ENCODE data around the gene CRACR2A. TPM values are rescaled to one million over a fixed set of nuclear protein-coding genes. Genes with fewer than 3 reads are reported as not detected.

CRACR2A gene
- total RNA-seq, 4 donors from 2014 or later = 2.2 to 11.8 (median 5.0) TPM

DNA sequence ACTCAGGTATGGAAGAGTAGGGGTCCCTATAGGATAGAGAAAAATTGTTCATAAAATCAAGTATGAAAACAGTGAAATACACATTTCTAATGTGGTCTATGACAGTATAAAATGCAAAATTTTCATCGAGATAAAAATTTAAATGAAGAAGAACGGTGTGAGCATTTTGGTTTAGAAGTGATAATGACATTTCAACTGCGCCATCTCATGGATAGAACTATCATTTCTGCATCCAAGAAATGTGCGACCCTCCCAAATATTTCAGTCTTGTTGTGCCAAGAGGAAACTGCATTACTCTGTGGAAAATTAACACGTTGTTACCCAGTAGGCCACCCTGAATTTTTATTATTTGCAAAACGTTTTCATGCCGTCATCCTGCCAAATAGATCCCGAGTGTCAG, 108.8 kb downstream of the CRACR2A start:
- TF ChIP-seq, protein P1, sequence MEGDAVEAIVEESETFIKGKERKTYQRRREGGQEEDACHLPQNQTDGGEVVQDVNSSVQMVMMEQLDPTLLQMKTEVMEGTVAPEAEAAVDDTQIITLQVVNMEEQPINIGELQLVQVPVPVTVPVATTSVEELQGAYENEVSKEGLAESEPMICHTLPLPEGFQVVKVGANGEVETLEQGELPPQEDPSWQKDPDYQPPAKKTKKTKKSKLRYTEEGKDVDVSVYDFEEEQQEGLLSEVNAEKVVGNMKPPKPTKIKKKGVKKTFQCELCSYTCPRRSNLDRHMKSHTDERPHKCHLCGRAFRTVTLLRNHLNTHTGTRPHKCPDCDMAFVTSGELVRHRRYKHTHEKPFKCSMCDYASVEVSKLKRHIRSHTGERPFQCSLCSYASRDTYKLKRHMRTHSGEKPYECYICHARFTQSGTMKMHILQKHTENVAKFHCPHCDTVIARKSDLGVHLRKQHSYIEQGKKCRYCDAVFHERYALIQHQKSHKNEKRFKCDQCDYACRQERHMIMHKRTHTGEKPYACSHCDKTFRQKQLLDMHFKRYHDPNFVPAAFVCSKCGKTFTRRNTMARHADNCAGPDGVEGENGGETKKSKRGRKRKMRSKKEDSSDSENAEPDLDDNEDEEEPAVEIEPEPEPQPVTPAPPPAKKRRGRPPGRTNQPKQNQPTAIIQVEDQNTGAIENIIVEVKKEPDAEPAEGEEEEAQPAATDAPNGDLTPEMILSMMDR (IDR thresholded peaks at IDR 0.05) = no peak
- DNase-seq (ENCODE audit: low spot score) = no peak
- ATAC-seq (ENCODE audit: low FRiP score) = no peak

DNA sequence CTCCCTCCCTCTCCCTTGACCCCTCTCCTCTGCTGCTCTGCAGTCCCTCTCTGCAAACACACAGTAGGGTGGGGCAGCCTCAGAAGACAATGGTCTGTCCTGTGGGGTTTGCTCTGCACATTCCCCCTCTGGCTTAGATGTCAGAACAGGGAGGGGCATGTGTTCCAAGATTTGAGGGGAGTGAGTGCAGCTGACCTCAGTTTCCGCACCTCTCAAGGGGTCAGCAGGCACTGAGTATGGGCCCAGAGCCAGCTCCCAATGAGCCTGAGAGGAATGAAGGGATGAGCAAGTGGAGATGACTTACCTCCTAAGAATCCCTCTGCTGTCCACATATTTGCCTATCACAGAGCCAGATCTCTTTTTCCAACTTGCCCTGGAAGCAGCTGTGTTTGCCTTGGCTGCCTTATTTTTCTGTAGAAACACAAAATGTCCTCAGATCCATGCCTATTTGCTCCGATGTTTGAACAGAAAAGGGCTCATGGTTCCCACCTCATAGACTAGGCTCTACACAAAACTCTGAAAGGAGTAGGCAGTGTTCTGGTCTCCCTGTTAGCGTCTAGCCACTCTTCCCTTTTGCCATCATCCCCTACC, 111.4 kb downstream of the CRACR2A start:
- ATAC-seq (ENCODE audit: low FRiP score) = no peak
- no peak for DNase-seq (ENCODE audit: low spot score)
- TF ChIP-seq, protein P1 (IDR thresholded peaks at IDR 0.05) = no peak

DNA sequence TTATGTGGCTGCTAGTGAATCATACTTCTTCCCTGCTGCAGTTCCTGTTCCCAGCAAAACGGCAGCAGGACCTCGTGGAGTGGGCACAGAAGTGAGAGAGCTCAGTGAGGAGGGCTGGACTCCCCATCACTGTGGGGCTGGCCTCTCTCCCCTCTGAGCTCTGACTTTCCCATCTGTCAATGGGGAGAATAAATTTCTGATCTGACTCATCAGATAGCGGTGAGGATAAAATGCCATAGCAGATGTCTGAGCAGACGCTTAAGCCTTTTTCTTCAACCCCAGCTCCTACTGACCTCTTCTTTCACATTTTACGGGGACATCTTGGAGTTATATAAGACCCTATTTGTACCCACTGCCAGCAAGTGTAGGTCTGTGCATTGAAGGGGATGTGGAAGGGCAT, 116.6 kb downstream of the CRACR2A start:
- TF ChIP-seq, protein P1 (IDR thresholded peaks at IDR 0.05) = no peak
- ATAC-seq (ENCODE audit: low FRiP score) = no peak

DNA sequence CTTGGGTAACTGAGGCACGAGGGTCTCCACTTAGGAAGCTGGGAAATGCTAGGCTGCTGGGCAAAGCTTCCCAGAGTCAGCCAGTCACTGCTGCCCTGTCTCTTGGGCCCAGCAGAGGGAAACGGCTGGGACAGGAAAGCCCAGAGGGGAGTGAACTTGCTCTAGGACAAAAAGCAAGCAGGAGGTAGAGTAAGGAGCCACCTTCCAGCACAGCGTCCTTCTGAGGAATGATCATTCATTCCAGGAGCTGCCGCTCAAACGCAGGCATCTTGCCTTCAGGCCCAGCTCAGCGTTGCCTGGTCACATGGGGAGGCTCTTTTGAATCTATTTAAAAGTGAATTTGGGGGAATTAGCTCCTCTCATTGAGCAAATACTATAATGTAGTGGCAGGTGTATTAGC, 118.6 kb downstream of the CRACR2A start:
- DNase-seq (ENCODE audit: low spot score) (no peak), ATAC-seq (ENCODE audit: low FRiP score) (no peak)
- TF ChIP-seq, protein P1 (IDR thresholded peaks at IDR 0.05) = no peak

More for the DNA sequence above, 116.6 kb downstream of the CRACR2A start:
- no peak for DNase-seq (ENCODE audit: low spot score)

DNA sequence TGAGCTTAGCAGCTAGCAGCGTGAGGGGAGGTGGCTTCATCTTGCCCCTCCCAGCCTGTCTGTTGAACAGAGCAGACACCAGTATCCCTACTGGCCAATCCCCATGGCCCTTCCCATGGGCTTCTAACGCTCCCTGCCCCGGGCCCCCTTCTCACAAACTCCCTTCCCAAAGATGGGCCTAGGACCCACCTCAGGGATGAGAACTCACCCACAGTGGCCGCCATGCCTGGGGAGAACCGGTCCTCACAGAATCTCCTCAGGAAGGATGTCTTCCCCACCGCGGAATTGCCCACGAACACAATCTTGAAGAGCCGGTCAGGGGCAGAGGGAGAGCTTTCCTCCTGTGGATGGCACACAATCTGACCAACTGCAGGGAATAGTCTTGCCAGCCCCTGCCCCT, 119.5 kb downstream of the CRACR2A start:
- ATAC-seq (ENCODE audit: low FRiP score) = no peak
- TF ChIP-seq, protein P1 (IDR thresholded peaks at IDR 0.05) = no peak
- DNase-seq (ENCODE audit: low spot score) = no peak

DNA sequence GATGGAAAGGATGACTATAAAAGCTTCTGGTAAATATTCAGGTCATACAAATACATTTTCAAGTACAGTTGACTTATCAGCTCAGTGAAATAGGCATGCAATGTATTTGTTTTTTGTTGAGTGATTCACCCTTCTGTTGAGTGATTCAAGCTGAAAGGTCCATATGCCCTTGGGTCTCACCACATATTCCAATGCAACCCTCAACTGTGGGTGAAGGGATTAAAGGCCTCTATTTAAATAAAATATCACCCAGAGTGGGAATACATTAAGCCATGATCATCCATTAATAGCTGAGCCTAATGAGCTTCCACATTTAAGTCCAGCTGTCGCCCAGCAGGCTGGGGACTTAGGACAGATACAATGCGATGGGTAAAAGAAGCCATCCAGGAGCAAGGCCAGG, 120.2 kb downstream of the CRACR2A start:
- TF ChIP-seq, protein P1 (IDR thresholded peaks at IDR 0.05) = no peak
- ATAC-seq (ENCODE audit: low FRiP score) (no peak), DNase-seq (ENCODE audit: low spot score) (no peak)

DNA sequence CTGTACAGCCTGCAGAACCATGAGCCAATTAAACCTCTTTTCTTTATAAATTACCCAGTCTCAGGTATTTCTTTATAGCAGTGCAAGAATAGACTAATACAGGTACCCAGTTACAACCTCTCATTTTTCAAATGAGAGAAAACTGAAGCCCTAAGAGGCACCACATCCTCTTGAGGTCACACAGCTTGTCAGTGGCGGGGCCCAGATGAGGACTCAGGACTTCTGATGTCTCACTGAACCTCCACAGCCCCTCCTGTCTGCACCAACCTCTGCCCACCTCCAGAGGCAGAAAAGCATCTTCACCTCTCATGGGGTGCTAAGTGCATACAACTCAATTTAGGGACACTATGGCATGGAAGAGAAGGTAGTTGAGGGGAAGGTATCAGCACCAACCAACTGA, 120.7 kb downstream of the CRACR2A start:
- TF ChIP-seq, protein P1 (IDR thresholded peaks at IDR 0.05) = no peak
- no peak for DNase-seq (ENCODE audit: low spot score)
- no peak for ATAC-seq (ENCODE audit: low FRiP score)

Measured in omental fat pad (tissue), 4 donors.